ENCODE data around the gene GPD2.

GRCh38 chr2:156457523-156458517 lies 21.6 kb downstream of the GPD2 start:
- TF ChIP-seq POLR2A (IDR thresholded peaks at IDR 0.05; ENCODE audit: low read depth, low read length): no peak
- TF ChIP-seq POLR2AphosphoS5 (IDR thresholded peaks at IDR 0.05; ENCODE audit: low read depth, low read length): no peak
- TF ChIP-seq TAF1 (IDR thresholded peaks at IDR 0.05; ENCODE audit: low read depth, low read length): no peak
- TF ChIP-seq SPI1 (IDR thresholded peaks at IDR 0.05; ENCODE audit: low read depth, low read length): no peak
